HG03135 (cell line): ENCODE results near the gene RRP12.
A peak's percentile ranks its signal among the peaks of the same experiment; 100 is the strongest.
"Not testable (repeated sequence)": the region's sequence is repeated elsewhere in the genome, so short reads cannot be mapped to it uniquely, and the experiment has no call there.

Experiments used
- ATAC-seq: cut with Tn5 transposase; IDR thresholded peaks from one replicate; pipeline ENCODE4 v1.9.1; 2021; ENCODE audit warnings: mild to moderate bottlenecking, moderate library complexity; ENCODE audit not compliant: unreplicated experiment

The RRP12 gene

GRCh38 chr10:97400665-97401454 is at the start of gene RRP12:
TSS of gene RRP12 (minus strand) at chr10:97401340. CDS start at chr10:97401231, 109 bp downstream.
- ATAC-seq = peak; percentile 97

GRCh38 chr10:97450828-97451227 is 49.7 kb upstream of the RRP12 start:
- ATAC-seq = no peak

GRCh38 chr10:97445722-97446639 is 44.8 kb upstream of the RRP12 start, which contains the start of the genes EXOSC1 and ZDHHC16:
TSS of gene EXOSC1 (minus strand) at chr10:97446006. CDS start at chr10:97445985, 21 bp downstream.
TSS of gene ZDHHC16 (plus strand) at chr10:97446175. CDS start at chr10:97451676, 5,501 bp downstream.
- ATAC-seq = peak; percentile 95

GRCh38 chr10:97445357-97445721 is 44.2 kb upstream of the RRP12 start:
- no peak for ATAC-seq

GRCh38 chr10:97444212-97444611 is 43.1 kb upstream of the RRP12 start:
- ATAC-seq = no peak

- ATAC-seq = no peak
Observed at GRCh38 chr10:97442277-97442676, 41.1 kb upstream of the RRP12 start.

- no peak for ATAC-seq
Observed at GRCh38 chr10:97435211-97435610, 34.1 kb upstream of the RRP12 start.

- no peak for ATAC-seq
Observed at GRCh38 chr10:97434557-97434956, 33.4 kb upstream of the RRP12 start.

- no peak for ATAC-seq
Observed at GRCh38 chr10:97434055-97434454, 32.9 kb upstream of the RRP12 start.

GRCh38 chr10:97428572-97428981 is 27.4 kb upstream of the RRP12 start:
- ATAC-seq = no peak

GRCh38 chr10:97427571-97428179 is 26.5 kb upstream of the RRP12 start:
- no peak for ATAC-seq

- no peak for ATAC-seq
Observed at GRCh38 chr10:97426776-97427570, 25.8 kb upstream of the RRP12 start.

- ATAC-seq = peak; percentile 79
Observed at GRCh38 chr10:97425964-97426775, 25.0 kb upstream of the RRP12 start, which contains the start of gene PGAM1. TSS of gene PGAM1 (plus strand) at chr10:97426191. CDS start at chr10:97426308, 117 bp downstream.

- ATAC-seq = not testable (repeated sequence)
Observed at GRCh38 chr10:97423757-97424098, 22.6 kb upstream of the RRP12 start.

- no peak for ATAC-seq
Observed at GRCh38 chr10:97416565-97416964, 15.4 kb upstream of the RRP12 start.

- no peak for ATAC-seq
Observed at GRCh38 chr10:97412891-97413304, 11.8 kb upstream of the RRP12 start.

GRCh38 chr10:97411406-97411805 is 10.3 kb upstream of the RRP12 start:
- no peak for ATAC-seq

- ATAC-seq = no peak
Observed at GRCh38 chr10:97408496-97408992, 7.4 kb upstream of the RRP12 start.

GRCh38 chr10:97407952-97408248 is 6.8 kb upstream of the RRP12 start:
- ATAC-seq = no peak
